Fibroblast of skin of left biceps (primary cell): ENCODE results near the gene RELL1.

Source experiments
- DNase-seq, 2 experiments: peaks; one replicate each; pipeline ENCODE4 v3.0.0-alpha.2; 2013; ENCODE audit warnings: low read depth in 2 of 2

Gene RELL1

GRCh38 chr4:37665333-37666320 lies 20.5 kb downstream of the RELL1 start:
- no peak for DNase-seq

GRCh38 chr4:37664696-37665095 lies 21.5 kb downstream of the RELL1 start:
- DNase-seq: no peak

GRCh38 chr4:37663552-37663951 lies 22.6 kb downstream of the RELL1 start:
- DNase-seq: no peak

GRCh38 chr4:37662861-37663390 lies 23.2 kb downstream of the RELL1 start:
- DNase-seq: no peak

GRCh38 chr4:37662251-37662650 lies 23.9 kb downstream of the RELL1 start:
- no peak for DNase-seq

GRCh38 chr4:37661772-37662171 lies 24.4 kb downstream of the RELL1 start:
- peak in 1 of 2 experiments; percentile 13 for DNase-seq

- no peak for DNase-seq
Observed at GRCh38 chr4:37659696-37660095, 26.5 kb downstream of the RELL1 start.

- DNase-seq: no peak
Observed at GRCh38 chr4:37656649-37657048, 29.5 kb downstream of the RELL1 start.

- no peak for DNase-seq
Observed at GRCh38 chr4:37653601-37654000, 32.6 kb downstream of the RELL1 start.

GRCh38 chr4:37652747-37653527 lies 33.2 kb downstream of the RELL1 start:
- DNase-seq: no peak

GRCh38 chr4:37651781-37652377 lies 34.3 kb downstream of the RELL1 start:
- DNase-seq: no peak

GRCh38 chr4:37650481-37650880 lies 35.7 kb downstream of the RELL1 start:
- no peak for DNase-seq

GRCh38 chr4:37649268-37649667 lies 36.9 kb downstream of the RELL1 start:
- DNase-seq: no peak

- no peak for DNase-seq
Observed at GRCh38 chr4:37648084-37648817, 37.9 kb downstream of the RELL1 start.

GRCh38 chr4:37646247-37646646 lies 39.9 kb downstream of the RELL1 start:
- DNase-seq: no peak

GRCh38 chr4:37645736-37646135 lies 40.4 kb downstream of the RELL1 start:
- no peak for DNase-seq

- no peak for DNase-seq
Observed at GRCh38 chr4:37644962-37645361, 41.2 kb downstream of the RELL1 start.

GRCh38 chr4:37641886-37642849 lies 44.0 kb downstream of the RELL1 start:
- no peak for DNase-seq

- DNase-seq: no peak
Observed at GRCh38 chr4:37641352-37641751, 44.8 kb downstream of the RELL1 start.
